ENCODE measurements around the gene NABP2. TPM values are rescaled to one million over a fixed set of nuclear protein-coding genes. Genes with fewer than 3 reads are reported as not detected.
A peak's percentile ranks its signal among the peaks of the same experiment; 100 is the strongest.

Gene NABP2
- total RNA-seq, 4 donors from 2014 or later = 29.6 to 75.0 (median 42.8) TPM

DNA sequence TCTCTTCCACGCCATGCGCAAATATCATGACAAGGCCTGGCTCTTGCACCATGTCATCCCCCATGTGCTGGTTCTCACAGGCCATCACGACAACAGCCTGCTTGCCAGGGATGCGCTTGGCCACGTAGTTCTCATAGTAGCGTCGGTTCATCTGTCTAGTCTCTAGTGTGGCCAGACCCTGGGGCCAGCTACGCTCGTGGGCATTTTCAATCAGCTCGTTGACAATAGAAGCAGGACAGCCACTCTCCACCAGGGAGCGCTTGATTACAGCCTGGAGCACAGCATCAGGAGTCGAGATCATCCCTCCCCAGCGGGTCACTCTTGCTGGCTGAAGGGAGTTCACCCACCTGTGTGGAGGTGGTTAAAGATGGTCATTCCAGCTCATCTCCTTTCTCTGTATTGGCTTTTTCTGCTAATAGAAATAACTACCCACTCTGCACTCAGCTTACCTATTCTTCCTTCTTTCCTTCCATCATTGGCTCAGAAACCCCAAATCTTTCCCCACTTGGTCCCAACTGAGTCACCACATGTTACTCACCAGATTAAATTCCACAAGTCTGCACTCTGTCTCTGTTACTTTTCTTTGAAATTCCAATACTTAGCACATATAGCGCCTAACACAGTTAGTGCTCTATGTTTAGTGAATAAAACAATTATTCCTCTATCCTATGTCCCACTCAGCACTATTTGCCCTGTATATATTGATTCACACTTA lies 17.5 kb upstream of the NABP2 start:
- Histone ChIP-seq H3K27ac (peak overlapping the region in 1 of 4 donors; percentile 8), H3K4me1 (peaks cover 0 to 13% of the 10 kb centered on the region in 2 donors), H3K4me3 (no peak overlapping the region), H3K9me3 (no peaks in the 10 kb centered on the region), H3K36me3 (peaks cover 0 to 57% of the 10 kb centered on the region in 2 donors), H3K27me3 (no peaks in the 10 kb centered on the region)
- no peak for TF ChIP-seq POLR2A (IDR thresholded peaks at IDR 0.05)
- TF ChIP-seq, protein P1, sequence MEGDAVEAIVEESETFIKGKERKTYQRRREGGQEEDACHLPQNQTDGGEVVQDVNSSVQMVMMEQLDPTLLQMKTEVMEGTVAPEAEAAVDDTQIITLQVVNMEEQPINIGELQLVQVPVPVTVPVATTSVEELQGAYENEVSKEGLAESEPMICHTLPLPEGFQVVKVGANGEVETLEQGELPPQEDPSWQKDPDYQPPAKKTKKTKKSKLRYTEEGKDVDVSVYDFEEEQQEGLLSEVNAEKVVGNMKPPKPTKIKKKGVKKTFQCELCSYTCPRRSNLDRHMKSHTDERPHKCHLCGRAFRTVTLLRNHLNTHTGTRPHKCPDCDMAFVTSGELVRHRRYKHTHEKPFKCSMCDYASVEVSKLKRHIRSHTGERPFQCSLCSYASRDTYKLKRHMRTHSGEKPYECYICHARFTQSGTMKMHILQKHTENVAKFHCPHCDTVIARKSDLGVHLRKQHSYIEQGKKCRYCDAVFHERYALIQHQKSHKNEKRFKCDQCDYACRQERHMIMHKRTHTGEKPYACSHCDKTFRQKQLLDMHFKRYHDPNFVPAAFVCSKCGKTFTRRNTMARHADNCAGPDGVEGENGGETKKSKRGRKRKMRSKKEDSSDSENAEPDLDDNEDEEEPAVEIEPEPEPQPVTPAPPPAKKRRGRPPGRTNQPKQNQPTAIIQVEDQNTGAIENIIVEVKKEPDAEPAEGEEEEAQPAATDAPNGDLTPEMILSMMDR (IDR thresholded peaks at IDR 0.05 in 4 of 5, conservative IDR thresholded peaks at IDR 0.05 in 1 of 5) = peak in 4 of 5 experiments; percentile 45 to 55 (median 55)
- ATAC-seq (peak; percentile 55 to 72), DNase-seq (peak; percentile 22 to 56)
- in situ Hi-C loops (cut with MboI; ENCODE audit: low sequenced_read_pairs in 4 of 4) (no loop called here), intact Hi-C loops (cut with DNase I; ENCODE audit: low total_unique reads) (no loop called here)

DNA sequence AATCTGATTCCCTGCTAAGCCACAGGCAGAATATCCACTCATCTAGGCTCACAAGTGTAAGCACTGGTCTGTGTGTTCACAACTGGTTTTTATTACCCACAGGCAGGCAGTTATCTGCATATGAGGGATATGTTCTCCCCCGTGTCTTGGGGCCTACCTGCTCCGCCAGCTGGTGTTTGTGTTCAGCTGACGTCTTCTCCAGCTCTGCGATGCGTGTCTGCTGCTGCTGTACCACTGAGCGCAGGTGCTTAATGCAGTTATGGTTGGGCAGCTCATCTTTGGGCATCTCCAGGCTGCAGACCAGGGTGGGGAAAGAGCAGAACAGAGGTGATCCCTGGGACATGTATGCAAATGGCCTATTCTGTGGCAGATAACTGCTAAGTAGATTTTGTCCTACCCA lies 16.1 kb upstream of the NABP2 start:
- in situ Hi-C loops (cut with MboI; ENCODE audit: low sequenced_read_pairs in 4 of 4) = no loop called here
- intact Hi-C loops (cut with DNase I; ENCODE audit: low total_unique reads) = no loop called here
- Histone ChIP-seq H3K27ac (no peak overlapping the region), H3K4me1 (peaks cover 0 to 13% of the 10 kb centered on the region in 2 donors), H3K4me3 (no peak overlapping the region), H3K9me3 (no peaks in the 10 kb centered on the region), H3K36me3 (peaks cover 2 to 71% of the 10 kb centered on the region in 2 donors), H3K27me3 (no peaks in the 10 kb centered on the region)
- ATAC-seq = no peak
- no peak for DNase-seq
- TF ChIP-seq, protein P1 (IDR thresholded peaks at IDR 0.05 in 4 of 5, conservative IDR thresholded peaks at IDR 0.05 in 1 of 5) = no peak

DNA sequence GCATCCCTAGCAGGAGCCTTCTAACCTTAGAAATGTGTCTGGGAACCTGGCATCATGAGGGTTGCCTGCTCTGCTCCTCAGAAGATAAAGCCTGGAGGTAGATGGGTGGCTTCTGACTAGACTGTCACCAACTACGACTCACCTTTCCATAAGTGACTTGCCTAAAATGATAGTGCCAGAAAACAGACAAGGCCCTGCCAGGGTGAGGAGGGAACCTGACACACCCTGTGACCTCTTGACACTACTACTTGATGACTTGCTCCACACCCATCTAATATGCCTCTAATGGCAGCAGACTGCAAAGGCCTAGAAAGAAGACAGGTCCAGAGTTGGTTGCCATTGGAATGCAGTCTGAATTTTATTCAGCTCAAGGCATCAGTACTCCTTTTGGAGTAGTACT lies 11.8 kb upstream of the NABP2 start:
- H3K36me3 ChIP-seq = peaks cover 2 to 75% of the 10 kb centered on the region in 2 donors
- ATAC-seq = no peak
- H3K9me3 ChIP-seq = no peaks in the 10 kb centered on the region
- H3K4me1 ChIP-seq = peaks cover 0 to 6% of the 10 kb centered on the region in 2 donors
- H3K4me3 ChIP-seq = no peak overlapping the region
- intact Hi-C loops (cut with DNase I; ENCODE audit: low total_unique reads) = no loop called here
- DNase-seq = no peak
- H3K27ac ChIP-seq = peak overlapping the region in 1 of 4 donors; percentile 3
- in situ Hi-C loops (cut with MboI; ENCODE audit: low sequenced_read_pairs in 4 of 4) = no loop called here
- no peak for TF ChIP-seq POLR2A (IDR thresholded peaks at IDR 0.05)
- no peaks in the 10 kb centered on the region for H3K27me3 ChIP-seq

DNA sequence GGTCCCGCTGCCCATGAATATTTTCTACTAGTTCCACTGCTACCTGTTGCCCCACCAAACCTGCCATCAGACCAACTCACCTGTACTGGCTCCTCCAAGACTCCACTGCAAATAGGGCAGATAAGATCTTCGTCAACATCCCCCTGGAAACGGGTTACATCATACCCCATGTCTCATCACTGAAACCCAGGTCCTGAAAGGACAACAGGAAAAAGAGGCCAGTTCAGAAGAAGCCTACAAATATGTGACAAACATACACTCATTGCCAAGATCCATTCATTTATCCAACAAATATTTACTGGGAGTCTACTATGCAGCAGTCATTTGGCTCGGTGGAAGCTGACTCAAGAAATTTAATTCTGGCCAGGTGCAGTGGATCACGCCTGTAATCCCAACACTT lies 10.3 kb upstream of the NABP2 start:
- DNase-seq (no peak), ATAC-seq (no peak)
- intact Hi-C loops (cut with DNase I; ENCODE audit: low total_unique reads) (no loop called here), in situ Hi-C loops (cut with MboI; ENCODE audit: low sequenced_read_pairs in 4 of 4) (no loop called here)
- H3K9me3 ChIP-seq = no peaks in the 10 kb centered on the region
- H3K36me3 ChIP-seq = peaks cover 2 to 60% of the 10 kb centered on the region in 2 donors
- H3K4me1 ChIP-seq = peaks cover 0 to 6% of the 10 kb centered on the region in 2 donors
- no peak overlapping the region for H3K27ac ChIP-seq
- H3K4me3 ChIP-seq = no peak overlapping the region
- H3K27me3 ChIP-seq = no peaks in the 10 kb centered on the region
- TF ChIP-seq POLR2A (IDR thresholded peaks at IDR 0.05) = no peak

DNA sequence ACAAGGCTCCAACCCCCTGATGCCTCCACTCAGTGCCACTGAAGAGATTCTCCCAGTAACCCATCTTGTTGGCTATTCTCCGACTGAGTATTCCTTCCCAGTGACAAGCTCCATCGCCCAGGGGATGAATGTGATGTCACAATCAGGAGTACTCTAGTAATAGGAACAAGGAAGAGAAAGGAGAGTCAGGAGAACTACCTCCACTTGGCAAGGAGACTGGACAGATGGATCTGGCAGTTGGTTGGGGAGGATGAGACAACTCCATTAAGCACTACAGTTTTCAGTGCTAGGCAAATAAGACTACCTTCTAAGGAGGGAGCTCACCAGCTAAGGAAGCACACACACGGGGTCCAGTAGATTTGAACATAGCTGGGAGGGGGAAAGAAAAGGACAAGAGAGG lies 7.7 kb upstream of the NABP2 start:
- H3K4me3 ChIP-seq = no peak overlapping the region
- DNase-seq (no peak), ATAC-seq (no peak)
- no peaks in the 10 kb centered on the region for H3K9me3 ChIP-seq
- H3K36me3 ChIP-seq = peaks cover 2 to 47% of the 10 kb centered on the region in 2 donors
- H3K27me3 ChIP-seq = no peaks in the 10 kb centered on the region
- no peak overlapping the region for H3K27ac ChIP-seq
- H3K4me1 ChIP-seq = peaks cover 9 to 16% of the 10 kb centered on the region in 2 donors
- in situ Hi-C loops (cut with MboI; ENCODE audit: low sequenced_read_pairs in 4 of 4) (no loop called here), intact Hi-C loops (cut with DNase I; ENCODE audit: low total_unique reads) (no loop called here)
- TF ChIP-seq POLR2A (IDR thresholded peaks at IDR 0.05) = no peak
- TF ChIP-seq, protein P1 (IDR thresholded peaks at IDR 0.05 in 4 of 5, conservative IDR thresholded peaks at IDR 0.05 in 1 of 5) = no peak

Measured in gastrocnemius medialis (tissue), 4 donors.